ENCODE results near the gene HOOK1.
"Not testable (repeated sequence)": the region's sequence is repeated elsewhere in the genome, so short reads cannot be mapped to it uniquely, and the experiment has no call there.

HOOK1 gene

DNA sequence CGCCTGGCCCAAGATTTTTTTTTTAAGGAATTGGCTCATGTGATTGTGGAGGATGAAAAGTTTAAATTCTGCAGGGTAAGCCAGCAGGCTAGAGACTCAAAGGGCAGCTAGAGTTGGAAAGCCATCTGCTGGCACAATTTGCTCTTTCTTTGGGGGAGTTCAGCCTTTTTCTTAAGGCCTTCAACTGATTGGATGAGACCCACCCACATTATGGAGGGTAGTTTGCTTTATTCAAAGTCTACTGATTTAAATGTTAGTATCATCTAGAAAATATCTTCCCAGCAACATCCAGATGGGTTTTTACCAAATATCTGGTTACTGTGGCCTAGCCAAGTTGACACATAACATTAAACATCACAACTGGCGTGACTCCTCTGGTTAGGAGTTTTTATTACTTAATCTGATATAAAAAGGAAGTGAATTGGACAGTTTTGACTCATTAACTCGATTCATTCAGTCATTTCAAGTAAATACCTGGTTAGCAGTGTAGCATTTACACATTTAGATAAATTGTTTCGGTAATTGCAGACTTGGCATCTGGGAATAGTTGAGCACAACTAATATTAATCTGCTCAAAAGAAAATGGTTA, 12.4 kb downstream of the HOOK1 start:
- DNase-seq, result no peak

DNA sequence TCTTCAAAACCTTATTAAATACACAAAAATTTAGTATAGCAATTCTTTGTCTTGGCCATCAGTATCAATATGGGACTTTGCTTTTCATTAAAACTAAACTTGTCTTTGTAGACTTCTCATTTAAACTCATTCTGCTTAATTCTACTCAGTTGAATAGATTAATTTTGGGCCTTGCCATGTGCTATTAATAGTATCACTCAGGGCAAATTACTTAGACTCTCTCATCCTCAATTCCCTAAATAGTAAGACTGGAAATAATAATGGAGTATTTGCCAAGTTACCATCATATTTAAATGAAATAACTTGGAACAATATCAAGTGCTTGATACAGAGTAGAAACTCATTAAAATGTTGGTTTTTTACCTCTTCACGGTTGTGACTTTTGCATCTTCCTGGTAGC, 13.4 kb downstream of the HOOK1 start:
- DNase-seq, result no peak

DNA sequence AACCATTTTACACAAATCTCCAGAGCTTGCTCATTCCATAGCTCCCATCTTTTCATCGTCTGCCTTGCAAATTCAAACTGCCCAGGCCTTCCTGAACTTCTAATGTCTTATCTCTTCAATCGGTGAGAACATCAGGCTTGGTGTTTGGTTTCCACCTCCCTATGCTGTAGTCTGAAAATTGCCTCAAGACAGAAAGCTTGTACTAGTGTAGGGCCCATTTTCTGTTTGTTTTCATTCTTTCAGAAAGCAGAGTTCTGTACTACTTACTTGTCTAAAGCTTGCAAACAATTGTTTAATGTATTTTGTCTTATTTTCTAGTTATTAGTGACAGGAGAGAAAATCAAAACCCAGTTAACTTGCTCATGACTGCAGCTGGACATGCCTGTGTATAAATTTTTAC, 16.8 kb downstream of the HOOK1 start:
- no peak for DNase-seq

DNA sequence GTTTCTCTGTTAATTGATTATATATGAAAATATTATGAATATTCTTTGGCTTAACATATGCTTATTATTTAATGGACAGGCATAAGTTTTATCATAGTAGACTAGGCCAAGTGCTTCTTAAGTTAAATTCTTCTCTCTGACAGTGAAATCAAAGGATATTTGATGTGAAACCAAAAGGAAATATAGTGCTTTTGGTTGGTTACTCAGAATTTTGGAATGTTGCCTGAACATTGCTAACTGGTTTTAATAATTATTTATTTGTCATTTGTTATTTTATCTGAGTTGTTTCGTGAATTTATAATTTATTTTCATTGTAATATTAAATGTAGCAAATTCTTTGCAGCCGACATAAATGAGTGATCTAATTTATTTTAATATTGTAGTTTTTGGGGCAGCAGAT, 18.3 kb downstream of the HOOK1 start:
- DNase-seq, result no peak

DNA sequence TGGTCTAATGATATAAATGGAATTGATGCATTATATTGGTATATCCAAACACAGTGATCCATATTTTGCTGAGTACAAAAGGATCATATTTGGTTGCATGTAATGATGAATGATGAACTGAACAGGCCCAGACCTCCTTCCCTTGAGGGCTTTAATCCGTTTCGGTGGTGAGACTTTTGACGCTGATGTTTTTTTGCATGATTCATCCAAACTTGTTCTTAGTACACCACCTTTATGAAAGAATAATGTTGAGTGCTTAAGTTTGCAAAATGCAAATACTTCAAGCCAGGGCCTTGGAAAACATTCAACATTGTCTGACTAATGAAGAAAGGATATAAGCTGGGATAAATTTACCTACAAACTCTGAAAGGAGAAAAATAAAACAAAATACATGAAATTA, 19.2 kb downstream of the HOOK1 start:
- DNase-seq, result no peak

DNA sequence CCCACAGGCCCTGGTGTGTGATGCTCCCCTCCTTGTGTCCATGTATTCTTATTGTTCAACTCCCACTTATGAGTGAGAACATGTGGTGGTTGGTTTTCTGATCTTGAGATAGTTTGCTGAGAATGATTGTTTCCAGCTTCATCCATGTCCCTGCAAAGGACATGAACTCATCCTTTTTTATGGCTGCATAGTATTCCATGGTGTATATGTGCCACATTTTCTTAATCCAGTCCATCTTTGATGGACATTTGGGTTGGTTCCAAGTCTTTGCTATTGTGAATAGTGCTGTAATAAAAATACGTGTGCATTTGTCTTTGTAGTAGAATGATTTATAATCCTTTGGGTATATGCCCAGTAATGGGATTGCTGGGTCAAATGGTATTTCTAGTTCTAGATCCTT, 23.1 kb downstream of the HOOK1 start:
- not testable (repeated sequence) for DNase-seq

DNA sequence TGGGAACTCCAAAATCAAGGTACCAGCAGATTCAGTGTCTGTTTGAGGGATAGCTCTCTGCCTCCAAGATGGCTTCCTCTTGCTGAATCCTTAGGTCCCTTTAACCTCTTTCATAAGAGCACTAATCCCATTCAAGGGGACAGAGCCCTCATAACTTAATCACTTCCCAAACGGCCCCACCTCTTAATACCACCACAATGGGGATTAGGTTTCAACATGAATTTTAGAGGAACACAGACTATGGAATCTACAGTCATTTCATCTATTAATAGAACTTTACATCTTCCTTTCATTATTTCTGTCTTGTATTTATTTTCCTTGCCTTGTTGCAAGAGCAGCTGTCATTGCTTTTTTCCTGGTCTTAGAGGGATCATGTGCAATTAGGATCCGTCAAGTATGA, 30.3 kb downstream of the HOOK1 start:
- DNase-seq, result no peak

DNA sequence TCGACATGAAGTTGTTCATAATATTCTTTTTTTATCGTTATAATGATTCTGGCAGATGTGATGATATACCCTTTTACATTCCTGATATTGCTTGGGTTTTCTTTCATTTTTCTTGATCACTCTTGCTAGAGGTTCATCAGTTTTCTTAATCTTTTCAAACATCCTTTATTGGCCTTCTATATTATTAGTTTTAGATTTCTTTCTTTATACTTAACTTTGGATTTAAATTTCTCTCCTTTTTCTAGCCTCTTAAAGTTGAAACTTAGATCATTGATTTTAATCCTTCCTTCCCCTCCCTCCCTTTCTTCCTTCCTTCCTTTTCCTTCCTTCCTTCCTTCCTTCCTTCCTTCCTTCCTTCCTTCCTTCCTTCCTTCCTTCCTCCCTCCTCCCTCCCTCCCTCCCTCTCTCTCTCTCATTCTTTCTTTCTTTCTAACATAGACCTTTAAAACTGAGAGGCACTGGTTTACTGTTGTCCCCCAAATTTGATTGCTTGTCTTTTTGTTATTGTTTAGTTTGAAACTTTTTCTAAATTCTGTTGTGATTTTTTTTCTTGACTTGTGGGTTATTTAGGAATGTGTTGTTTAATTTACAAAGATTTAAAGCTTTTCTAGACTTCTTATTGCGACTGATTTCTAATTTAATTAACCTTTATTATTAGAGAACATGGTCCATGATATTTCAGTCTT, 31.6 kb downstream of the HOOK1 start:
- DNase-seq, result no peak

DNA sequence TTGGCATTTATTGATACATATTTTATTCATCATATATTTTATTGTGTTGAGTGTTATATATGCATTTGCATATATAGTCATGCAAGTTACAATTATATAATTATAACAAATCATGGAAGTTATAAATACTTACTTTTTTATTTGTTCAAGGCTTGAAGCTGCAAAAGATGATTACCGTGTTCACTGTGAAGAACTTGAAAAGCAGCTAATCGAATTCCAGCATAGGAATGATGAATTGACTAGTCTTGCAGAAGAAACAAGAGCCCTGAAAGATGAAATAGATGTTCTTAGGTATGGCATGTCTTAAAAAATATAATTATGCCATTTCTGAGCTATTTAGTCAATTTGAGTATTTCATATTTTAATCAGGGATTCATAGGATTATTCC, 32.1 kb downstream of the HOOK1 start:
- DNase-seq, result no peak

DNA sequence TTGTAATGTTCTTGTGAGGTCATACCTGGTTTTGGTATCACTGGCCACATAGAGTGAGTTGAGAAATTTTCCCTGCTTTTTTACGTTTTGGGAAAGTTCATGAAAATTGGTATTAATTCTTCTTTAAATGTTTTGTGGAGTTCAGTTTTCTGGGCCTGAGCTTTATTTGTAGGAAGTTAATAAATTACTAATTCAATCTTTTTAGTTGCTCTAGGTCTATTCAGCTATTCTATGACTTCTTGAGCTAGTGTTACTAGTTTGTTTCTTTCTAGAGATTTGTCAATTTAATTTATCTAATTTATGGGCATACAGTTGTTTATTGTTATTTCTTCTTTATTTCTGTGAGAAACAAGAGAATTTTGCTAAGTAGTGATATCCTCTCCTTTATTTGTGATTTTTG, 37.4 kb downstream of the HOOK1 start:
- no peak for DNase-seq

DNA sequence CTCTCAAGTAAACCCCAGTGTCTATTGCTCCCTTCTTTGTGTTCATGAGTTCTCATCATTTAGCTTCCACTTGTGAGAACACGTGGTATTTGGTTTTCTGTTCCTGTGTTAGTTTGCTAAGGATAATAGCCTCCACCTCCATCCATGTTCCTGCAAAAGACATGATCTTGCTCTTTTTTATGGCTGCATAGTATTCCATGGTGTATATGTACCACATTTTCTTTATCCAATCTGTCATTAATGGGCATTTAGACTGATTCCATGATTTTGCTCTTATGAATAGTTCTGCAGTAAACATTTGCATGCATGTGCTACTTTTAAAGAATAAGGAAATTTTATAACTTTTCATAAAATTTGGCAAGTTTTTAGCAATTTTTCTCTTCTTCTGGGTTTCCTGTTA, 40.5 kb downstream of the HOOK1 start:
- not testable (repeated sequence) for DNase-seq

DNA sequence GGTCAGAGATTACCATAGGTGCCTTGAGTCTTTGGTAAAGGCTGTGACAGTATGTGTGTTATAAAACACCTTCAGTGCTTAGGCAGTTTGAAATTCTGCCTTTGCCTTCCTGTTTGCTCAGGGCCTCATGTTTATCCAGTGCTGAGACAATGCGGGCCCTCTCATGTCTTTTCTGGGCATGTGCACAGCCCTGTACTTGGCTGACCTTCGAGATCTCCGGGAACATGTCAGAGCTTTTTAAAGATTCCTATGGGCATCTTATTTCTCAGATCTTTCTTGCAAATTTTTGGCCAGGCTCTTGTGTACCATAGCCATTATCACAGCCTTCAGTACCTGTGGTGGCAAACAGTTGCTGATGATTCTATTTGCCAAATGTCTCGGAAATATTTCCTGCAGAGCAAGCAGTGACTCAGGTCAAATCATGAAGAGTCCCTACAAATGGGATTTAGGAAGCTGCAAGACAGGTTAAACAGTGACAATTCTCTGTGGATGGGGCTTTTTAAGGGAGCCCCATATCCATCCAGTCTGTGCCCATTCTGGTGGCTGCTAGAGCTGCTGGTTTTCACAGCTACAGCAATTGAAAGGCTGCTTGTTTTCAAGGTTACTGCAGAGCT, 42.1 kb downstream of the HOOK1 start:
- DNase-seq, result no peak

DNA sequence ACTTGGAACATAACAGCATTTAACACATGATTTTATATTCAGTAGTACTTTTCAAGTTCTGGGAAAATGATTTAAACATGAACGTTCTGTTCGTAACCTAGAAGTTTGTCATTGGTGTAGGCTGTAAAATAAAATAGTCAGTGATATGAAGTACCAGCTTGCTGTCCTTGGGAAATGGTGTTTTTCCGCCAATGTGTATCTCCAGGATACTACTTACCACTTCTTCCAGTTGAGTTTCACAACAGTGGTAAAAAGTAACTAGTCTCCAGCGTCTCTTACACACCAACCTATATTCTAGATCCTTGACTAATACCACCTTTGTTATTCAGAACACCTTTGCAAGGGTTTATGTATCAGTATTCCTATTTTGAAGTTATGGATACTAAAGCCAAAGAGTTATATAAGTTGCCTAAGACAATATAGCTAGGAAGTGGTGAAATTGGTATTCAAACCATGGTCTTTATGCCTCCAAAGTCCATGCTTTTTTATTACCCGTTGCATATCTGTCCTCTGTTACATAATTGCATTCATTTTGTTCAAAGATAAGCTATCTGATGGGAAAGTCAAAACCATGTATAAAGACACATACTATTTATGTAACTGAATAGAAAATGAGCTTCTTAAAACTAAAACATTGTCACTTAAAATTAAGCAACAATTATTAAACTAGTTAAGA, 43.1 kb downstream of the HOOK1 start:
- DNase-seq, result no peak

DNA sequence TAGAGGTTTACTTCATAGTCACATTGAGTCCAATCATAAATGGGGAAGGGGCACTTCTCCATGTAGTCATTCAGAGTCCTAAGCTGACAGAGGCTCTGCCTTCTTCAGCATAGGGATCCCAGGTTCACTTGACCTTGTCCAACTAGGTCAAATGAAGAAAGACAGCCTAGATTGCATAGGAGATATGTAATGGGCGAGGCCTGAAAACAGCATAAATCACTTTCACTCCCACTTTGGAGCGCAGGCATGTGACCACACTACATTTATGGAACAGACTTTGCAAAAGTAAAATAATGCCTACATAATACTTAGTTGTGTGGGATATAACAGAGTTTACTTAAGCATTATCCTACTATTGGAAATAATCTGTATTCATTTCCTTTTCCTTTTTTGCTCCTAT, 51.7 kb downstream of the HOOK1 start:
- no peak for DNase-seq

DNA sequence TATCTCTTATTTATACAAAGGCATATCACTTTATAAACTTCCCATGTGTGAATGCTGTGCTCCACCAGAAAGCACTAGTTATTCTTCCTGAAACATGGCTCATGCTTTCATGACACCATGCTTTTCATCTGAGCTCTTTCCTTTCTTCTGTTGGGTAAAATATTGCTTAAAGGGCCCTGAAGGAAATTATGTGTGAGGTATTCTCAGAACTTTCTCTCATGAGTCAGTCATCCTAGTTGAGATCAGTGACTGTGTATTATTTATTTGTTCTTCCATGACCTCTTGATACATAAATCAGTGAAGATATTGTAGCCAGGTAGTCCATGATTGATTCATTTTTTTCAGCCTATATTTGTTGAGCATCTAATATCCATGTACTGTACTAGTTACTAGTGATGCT, 57.0 kb downstream of the HOOK1 start:
- no peak for DNase-seq

DNA sequence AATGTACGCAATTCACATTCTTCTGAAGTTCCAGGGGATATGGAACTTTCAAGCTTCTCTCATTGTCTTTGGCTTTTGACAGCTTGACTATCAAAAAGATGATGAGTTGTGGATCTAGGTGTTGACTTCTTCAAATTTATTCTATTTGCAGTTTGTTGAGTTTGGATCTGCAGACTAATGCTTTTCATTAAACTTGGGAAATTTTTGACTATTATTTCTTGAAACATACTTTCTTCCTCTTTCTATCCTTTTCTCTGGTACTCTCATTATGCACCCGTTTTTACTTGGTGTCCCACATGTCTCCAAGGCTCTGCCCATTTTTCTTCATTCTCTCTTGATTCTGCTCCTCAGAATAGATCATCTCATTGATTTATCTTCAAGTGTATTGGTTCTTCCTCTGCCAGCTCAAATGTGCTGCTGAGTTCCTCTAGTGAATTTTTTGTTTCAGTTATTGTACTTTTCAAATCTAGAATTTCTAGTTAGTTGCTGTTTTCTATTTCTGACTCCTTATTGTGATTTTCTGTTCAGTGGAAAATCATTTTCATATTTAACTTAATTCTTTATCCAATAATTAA, 62.4 kb downstream of the HOOK1 start:
- no peak for DNase-seq

DNA sequence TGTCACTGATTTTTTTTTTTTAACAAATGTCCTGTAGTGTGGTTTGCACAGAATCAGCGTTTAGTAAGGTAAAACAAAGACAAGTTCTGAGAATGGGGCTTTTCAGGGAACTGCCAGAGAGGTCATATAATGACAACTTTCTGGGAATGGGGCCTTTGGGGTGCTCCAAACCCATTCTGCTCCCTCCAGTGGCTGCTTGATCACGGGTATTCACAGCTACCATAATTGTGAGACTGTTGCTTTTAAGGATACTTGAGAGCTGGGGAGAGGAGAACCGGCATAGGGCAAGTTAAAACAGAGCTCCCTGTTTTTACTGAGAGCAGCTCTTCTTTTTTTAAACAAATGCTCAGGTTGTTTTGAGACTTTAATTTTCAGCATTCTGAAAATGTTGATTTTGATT, 63.6 kb downstream of the HOOK1 start:
- no peak for DNase-seq

DNA sequence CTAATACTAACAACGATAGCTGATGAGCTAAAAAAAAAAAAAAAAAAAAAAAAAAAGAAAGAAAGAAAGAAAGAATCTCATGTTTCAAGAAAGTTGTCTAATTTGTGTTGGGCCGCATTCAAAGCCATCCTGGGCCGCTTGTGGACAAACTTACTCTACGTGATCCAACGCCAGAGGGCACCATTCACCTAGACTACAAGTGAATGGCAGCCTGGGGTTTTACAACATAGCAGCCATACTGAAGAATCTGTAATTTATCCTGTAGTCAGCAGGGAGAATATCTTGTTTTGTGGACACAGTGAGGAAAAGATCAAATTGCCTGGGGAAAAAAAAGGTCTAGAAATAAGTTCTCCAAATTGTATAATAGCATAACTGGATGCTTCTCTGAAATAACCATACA, 64.8 kb downstream of the HOOK1 start:
- no peak for DNase-seq

DNA sequence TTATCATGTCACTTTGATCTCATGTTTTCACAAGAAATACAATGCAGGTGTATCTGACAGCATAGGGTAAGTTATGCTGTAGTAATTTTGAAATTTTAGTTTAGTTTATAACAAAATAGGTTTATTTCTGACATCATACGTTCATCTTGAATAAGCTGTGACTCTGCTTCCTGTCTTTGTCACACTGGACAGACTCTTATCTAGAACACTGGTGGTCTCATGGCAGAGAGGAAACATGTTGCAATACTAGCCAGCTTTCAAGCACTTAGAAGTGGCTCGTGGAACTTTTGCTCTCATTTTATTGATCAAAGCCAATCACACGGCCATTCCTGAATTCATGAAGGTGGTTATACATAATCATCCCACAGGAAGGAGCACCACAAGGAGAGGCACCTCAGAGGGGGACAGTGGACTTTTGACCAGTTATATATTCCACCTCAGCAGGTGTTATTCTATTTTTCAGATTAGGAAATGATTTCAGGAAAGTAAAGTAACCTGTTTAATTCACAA, 65.3 kb downstream of the HOOK1 start:
- no peak for DNase-seq

DNA sequence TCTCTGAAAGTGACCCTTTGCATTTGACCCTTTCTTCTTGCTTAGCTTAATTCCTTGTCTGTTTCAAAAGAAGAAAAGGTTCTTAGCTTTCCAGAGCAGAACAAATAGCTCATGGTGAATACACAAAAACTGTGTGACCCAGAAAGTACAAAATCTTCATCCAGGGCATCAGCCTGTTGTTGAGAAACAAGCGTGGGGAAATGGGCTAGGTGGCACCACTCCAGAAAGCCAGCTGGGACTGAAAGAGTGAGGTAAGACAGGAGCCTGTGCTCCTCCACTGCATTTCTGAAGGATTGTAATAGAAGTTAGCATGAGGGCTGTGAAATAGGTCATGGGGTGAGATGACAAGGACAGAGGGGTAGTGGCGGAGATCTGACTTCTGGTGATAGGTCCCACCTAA, 66.0 kb downstream of the HOOK1 start:
- DNase-seq, result no peak

DNA sequence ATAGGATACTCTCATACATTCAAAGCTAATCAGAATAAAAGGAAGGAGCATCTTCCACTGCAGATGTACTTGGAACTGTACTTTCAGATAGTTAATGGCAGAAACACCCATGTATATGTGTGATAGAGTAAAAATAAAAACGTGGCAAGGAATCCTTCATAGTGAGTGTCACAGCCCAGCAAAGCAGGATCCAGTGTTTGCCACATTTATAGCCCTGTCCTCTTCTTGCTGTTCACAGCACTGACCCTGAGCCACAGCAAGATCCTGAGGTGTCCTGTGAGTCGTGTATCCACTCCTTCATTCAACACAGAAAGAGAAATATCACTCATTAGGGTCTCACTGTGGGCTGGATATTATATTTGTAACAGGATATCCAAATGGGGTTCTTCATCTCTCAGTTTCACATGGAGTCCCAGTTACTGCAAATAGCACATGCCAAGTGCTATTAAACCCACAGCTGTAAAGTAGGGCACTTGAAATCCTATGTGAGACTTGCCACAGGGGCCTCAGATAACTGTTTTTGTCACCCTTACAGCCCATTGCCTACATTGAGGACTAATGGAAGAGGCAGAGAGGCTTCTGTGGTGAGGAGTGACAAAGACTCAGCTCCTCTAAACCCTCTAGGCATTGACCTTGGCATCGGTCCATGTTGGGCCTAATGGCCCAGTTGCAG, 70.5 kb downstream of the HOOK1 start:
- DNase-seq, result no peak

DNA sequence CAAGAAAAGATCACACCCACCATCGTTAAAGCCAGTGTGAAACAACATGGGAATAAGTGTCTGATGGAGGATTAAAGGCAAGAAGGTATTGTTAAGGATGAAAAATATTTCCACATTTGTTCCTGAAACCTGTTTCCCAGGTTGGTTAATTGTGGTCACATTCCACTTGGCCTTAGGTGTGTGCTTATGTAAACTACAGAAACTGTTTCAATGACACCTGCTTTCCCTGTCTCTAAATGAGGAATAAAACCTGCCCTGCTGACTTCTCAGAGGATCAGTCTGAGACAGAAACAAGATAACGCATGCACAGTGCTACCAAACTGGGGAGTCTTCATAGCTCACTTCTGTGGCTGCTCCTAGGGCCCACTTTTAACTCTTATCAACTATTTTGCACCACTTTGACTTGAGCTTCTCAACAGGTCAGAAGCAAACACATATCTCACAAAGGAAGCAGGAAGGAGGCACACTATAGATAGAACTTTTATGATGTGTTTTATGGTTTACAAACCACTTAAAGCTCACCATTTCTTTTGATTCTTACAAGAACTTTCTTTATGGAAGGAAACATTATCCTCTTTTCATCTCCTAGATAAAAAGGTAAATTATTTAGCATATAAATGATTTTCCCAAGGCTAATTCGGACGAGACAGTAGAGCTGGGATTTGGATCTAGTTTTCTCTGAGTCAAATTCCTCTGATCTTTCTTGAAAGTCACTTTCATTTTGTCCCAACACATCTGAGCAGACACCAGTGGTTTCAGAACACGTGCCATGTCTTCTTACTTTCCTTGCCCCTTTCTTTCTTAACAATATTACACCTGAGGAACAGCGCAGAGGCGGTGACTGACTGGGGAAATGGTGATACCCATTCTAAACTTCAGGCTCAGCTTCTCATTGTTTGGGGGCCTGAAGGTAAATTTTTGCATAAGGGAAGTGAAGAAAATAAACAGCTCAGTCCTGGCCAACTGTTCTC, 78.4 kb downstream of the HOOK1 start:
- DNase-seq, result no peak

Measured in effector CD4-positive, alpha-beta T cell (primary cell).